Measurements from ENCODE around the gene BPIFB1.

The BPIFB1 gene

GRCh38 chr20:33239979-33240736, 42.9 kb upstream of the BPIFB1 start:
- ChIA-PET CTCF (no interaction called here), POLR2A (no interaction called here)
- no peaks in the 10 kb centered on the region for H3K4me1 ChIP-seq (ENCODE audit: control extremely low read depth in 1 of 4, control insufficient read depth in 4 of 4, insufficient read depth in 4 of 4, low read length in 3 of 4)
- no peak overlapping the region for H3K27ac ChIP-seq (ENCODE audit: insufficient read depth in 1 of 2, low read depth in 1 of 2, low read length in 2 of 2, poor library complexity in 1 of 2, severe bottlenecking in 2 of 2)
- no peaks in the 10 kb centered on the region for H3K9me3 ChIP-seq (ENCODE audit: control extremely low read depth in 1 of 5, control insufficient read depth in 4 of 5, insufficient read depth in 2 of 5, low read depth in 1 of 5, low read length in 4 of 5)
- peaks cover 0 to 14% (median 7%) of the 10 kb centered on the region in 5 experiments for H3K27me3 ChIP-seq (replicated peaks in 2 of 5; ENCODE audit: control insufficient read depth in 4 of 5, insufficient read depth in 5 of 5, low read length in 4 of 5)
- H3K4me3 ChIP-seq (ENCODE audit: control insufficient read depth in 1 of 7, extremely low read depth in 1 of 7, insufficient read depth in 4 of 7, low read depth in 2 of 7, low read length in 6 of 7), result no peak overlapping the region
- no peaks in the 10 kb centered on the region for H3K36me3 ChIP-seq (ENCODE audit: control insufficient read depth in 4 of 4, insufficient read depth in 4 of 4, low read length in 3 of 4)
- WGBS (ENCODE audit: insufficient coverage), result 89% methylated on average over 3 of the region's 4 CpGs
- DNase-seq, result no peak

DNA sequence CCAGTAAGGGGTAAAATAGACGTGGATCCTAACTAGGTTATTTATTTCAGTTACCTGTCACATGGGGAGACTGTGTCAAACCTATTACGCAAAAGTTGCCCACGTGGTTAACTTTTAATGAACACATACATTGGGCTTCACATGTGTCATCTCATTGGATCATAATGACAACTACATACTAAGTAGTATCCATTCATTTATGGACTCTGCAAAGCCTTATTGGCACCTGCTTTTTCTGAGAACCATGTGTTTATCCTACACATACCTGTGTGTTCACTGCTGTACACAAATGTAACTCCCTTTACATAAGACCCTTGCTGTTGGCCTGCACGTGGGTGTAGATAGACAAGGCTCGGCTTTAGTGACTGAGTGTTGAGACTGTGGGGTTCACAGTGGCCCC, 42.1 kb upstream of the BPIFB1 start:
- CTCF ChIA-PET, result no interaction called here

GRCh38 chr20:33242319-33243100, 40.5 kb upstream of the BPIFB1 start:
- no peak for DNase-seq
- Histone ChIP-seq H3K4me3 (ENCODE audit: control insufficient read depth in 1 of 7, extremely low read depth in 1 of 7, insufficient read depth in 4 of 7, low read depth in 2 of 7, low read length in 6 of 7) (no peak overlapping the region), H3K27ac (ENCODE audit: insufficient read depth in 1 of 2, low read depth in 1 of 2, low read length in 2 of 2, poor library complexity in 1 of 2, severe bottlenecking in 2 of 2) (no peak overlapping the region), H3K4me1 (ENCODE audit: control extremely low read depth in 1 of 4, control insufficient read depth in 4 of 4, insufficient read depth in 4 of 4, low read length in 3 of 4) (no peaks in the 10 kb centered on the region), H3K9me3 (ENCODE audit: control extremely low read depth in 1 of 5, control insufficient read depth in 4 of 5, insufficient read depth in 2 of 5, low read depth in 1 of 5, low read length in 4 of 5) (no peaks in the 10 kb centered on the region), H3K36me3 (ENCODE audit: control insufficient read depth in 4 of 4, insufficient read depth in 4 of 4, low read length in 3 of 4) (no peaks in the 10 kb centered on the region), H3K27me3 (replicated peaks in 2 of 5; ENCODE audit: control insufficient read depth in 4 of 5, insufficient read depth in 5 of 5, low read length in 4 of 5) (peaks cover 0 to 5% (median 2%) of the 10 kb centered on the region in 5 experiments)
- ChIA-PET POLR2A (no interaction called here), CTCF (no interaction called here)
- WGBS (ENCODE audit: insufficient coverage), result 86% methylated on average over 5 of the region's 7 CpGs

More for the DNA sequence above, 42.1 kb upstream of the BPIFB1 start:
- Histone ChIP-seq H3K9me3 (ENCODE audit: control extremely low read depth in 1 of 5, control insufficient read depth in 4 of 5, insufficient read depth in 2 of 5, low read depth in 1 of 5, low read length in 4 of 5) (no peaks in the 10 kb centered on the region), H3K36me3 (ENCODE audit: control insufficient read depth in 4 of 4, insufficient read depth in 4 of 4, low read length in 3 of 4) (no peaks in the 10 kb centered on the region), H3K27me3 (replicated peaks in 2 of 5; ENCODE audit: control insufficient read depth in 4 of 5, insufficient read depth in 5 of 5, low read length in 4 of 5) (peaks cover 0 to 12% (median 4%) of the 10 kb centered on the region in 5 experiments), H3K4me1 (ENCODE audit: control extremely low read depth in 1 of 4, control insufficient read depth in 4 of 4, insufficient read depth in 4 of 4, low read length in 3 of 4) (no peaks in the 10 kb centered on the region), H3K4me3 (ENCODE audit: control insufficient read depth in 1 of 7, extremely low read depth in 1 of 7, insufficient read depth in 4 of 7, low read depth in 2 of 7, low read length in 6 of 7) (no peak overlapping the region), H3K27ac (ENCODE audit: insufficient read depth in 1 of 2, low read depth in 1 of 2, low read length in 2 of 2, poor library complexity in 1 of 2, severe bottlenecking in 2 of 2) (no peak overlapping the region)
- no peak for DNase-seq
- POLR2A ChIA-PET, result no interaction called here
- 100% methylated on average over 1 of the region's 5 CpGs for WGBS (ENCODE audit: insufficient coverage)

DNA sequence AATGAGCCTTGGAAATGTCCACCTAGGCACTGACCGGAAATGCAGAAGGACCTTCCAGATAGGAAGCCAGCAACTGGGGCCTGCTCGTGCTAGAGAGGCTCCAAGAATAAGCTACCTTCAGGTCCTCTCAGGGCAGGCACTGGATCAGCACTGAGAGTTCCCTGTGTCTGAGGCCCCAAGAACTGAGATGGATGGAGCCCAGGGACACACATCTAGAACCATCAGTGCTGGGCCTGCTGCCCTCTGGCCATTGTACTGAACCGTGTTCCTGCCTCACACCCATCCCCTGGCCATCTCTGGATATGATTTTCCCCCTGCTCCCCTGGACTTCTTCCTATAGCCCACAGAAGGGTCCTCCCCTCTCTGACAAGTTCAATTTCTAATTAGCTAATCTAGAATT, 36.9 kb upstream of the BPIFB1 start:
- WGBS (ENCODE audit: insufficient coverage), result 81% methylated on average over 3 of the region's 3 CpGs
- CTCF ChIA-PET, result interaction anchor here (1.3 kb wide), 1 partner anchor 16 kb away, joined by 3 read pairs; no protein-coding TSS in a partner anchor
- H3K4me3 ChIP-seq (ENCODE audit: control insufficient read depth in 1 of 7, extremely low read depth in 1 of 7, insufficient read depth in 4 of 7, low read depth in 2 of 7, low read length in 6 of 7), result no peak overlapping the region
- H3K27ac ChIP-seq (ENCODE audit: insufficient read depth in 1 of 2, low read depth in 1 of 2, low read length in 2 of 2, poor library complexity in 1 of 2, severe bottlenecking in 2 of 2), result no peak overlapping the region
- no peaks in the 10 kb centered on the region for H3K36me3 ChIP-seq (ENCODE audit: control insufficient read depth in 4 of 4, insufficient read depth in 4 of 4, low read length in 3 of 4)
- H3K9me3 ChIP-seq (ENCODE audit: control extremely low read depth in 1 of 5, control insufficient read depth in 4 of 5, insufficient read depth in 2 of 5, low read depth in 1 of 5, low read length in 4 of 5), result no peaks in the 10 kb centered on the region
- POLR2A ChIA-PET, result no interaction called here
- no peak for DNase-seq
- peaks cover 0 to 5% (median 0%) of the 10 kb centered on the region in 5 experiments for H3K27me3 ChIP-seq (replicated peaks in 2 of 5; ENCODE audit: control insufficient read depth in 4 of 5, insufficient read depth in 5 of 5, low read length in 4 of 5)
- H3K4me1 ChIP-seq (ENCODE audit: control extremely low read depth in 1 of 4, control insufficient read depth in 4 of 4, insufficient read depth in 4 of 4, low read length in 3 of 4), result no peaks in the 10 kb centered on the region

- DNase-seq, result no peak
- POLR2A ChIA-PET, result no interaction called here
- WGBS (ENCODE audit: insufficient coverage), result 89% methylated on average over 1 of the region's 1 CpG
- Histone ChIP-seq H3K27ac (ENCODE audit: insufficient read depth in 1 of 2, low read depth in 1 of 2, low read length in 2 of 2, poor library complexity in 1 of 2, severe bottlenecking in 2 of 2) (no peak overlapping the region), H3K4me1 (ENCODE audit: control extremely low read depth in 1 of 4, control insufficient read depth in 4 of 4, insufficient read depth in 4 of 4, low read length in 3 of 4) (no peaks in the 10 kb centered on the region), H3K9me3 (ENCODE audit: control extremely low read depth in 1 of 5, control insufficient read depth in 4 of 5, insufficient read depth in 2 of 5, low read depth in 1 of 5, low read length in 4 of 5) (peaks cover 0 to 3% (median 0%) of the 10 kb centered on the region in 5 experiments), H3K36me3 (ENCODE audit: control insufficient read depth in 4 of 4, insufficient read depth in 4 of 4, low read length in 3 of 4) (no peaks in the 10 kb centered on the region), H3K27me3 (replicated peaks in 2 of 5; ENCODE audit: control insufficient read depth in 4 of 5, insufficient read depth in 5 of 5, low read length in 4 of 5) (peaks cover 0 to 5% (median 0%) of the 10 kb centered on the region in 5 experiments), H3K4me3 (ENCODE audit: control insufficient read depth in 1 of 7, extremely low read depth in 1 of 7, insufficient read depth in 4 of 7, low read depth in 2 of 7, low read length in 6 of 7) (no peak overlapping the region)
- CTCF ChIA-PET, result no interaction called here
These were observed 33.6 kb upstream of the BPIFB1 start for GRCh38 chr20:33249456-33249855.

GRCh38 chr20:33250666-33251065, 32.3 kb upstream of the BPIFB1 start:
- WGBS (ENCODE audit: insufficient coverage), result 40% methylated on average over 1 of the region's 2 CpGs
- DNase-seq, result no peak
- Histone ChIP-seq H3K27ac (ENCODE audit: insufficient read depth in 1 of 2, low read depth in 1 of 2, low read length in 2 of 2, poor library complexity in 1 of 2, severe bottlenecking in 2 of 2) (no peak overlapping the region), H3K9me3 (ENCODE audit: control extremely low read depth in 1 of 5, control insufficient read depth in 4 of 5, insufficient read depth in 2 of 5, low read depth in 1 of 5, low read length in 4 of 5) (peaks cover 0 to 3% (median 0%) of the 10 kb centered on the region in 5 experiments), H3K36me3 (ENCODE audit: control insufficient read depth in 4 of 4, insufficient read depth in 4 of 4, low read length in 3 of 4) (no peaks in the 10 kb centered on the region), H3K4me3 (ENCODE audit: control insufficient read depth in 1 of 7, extremely low read depth in 1 of 7, insufficient read depth in 4 of 7, low read depth in 2 of 7, low read length in 6 of 7) (no peak overlapping the region), H3K27me3 (replicated peaks in 2 of 5; ENCODE audit: control insufficient read depth in 4 of 5, insufficient read depth in 5 of 5, low read length in 4 of 5) (peaks cover 0 to 5% (median 0%) of the 10 kb centered on the region in 5 experiments), H3K4me1 (ENCODE audit: control extremely low read depth in 1 of 4, control insufficient read depth in 4 of 4, insufficient read depth in 4 of 4, low read length in 3 of 4) (no peaks in the 10 kb centered on the region)
- POLR2A ChIA-PET, result no interaction called here
- CTCF ChIA-PET, result no interaction called here

- POLR2A ChIA-PET, result no interaction called here
- CTCF ChIA-PET, result no interaction called here
- no peaks in the 10 kb centered on the region for H3K4me1 ChIP-seq (ENCODE audit: control extremely low read depth in 1 of 4, control insufficient read depth in 4 of 4, insufficient read depth in 4 of 4, low read length in 3 of 4)
- no peaks in the 10 kb centered on the region for H3K27me3 ChIP-seq (replicated peaks in 2 of 5; ENCODE audit: control insufficient read depth in 4 of 5, insufficient read depth in 5 of 5, low read length in 4 of 5)
- peaks cover 0 to 3% (median 2%) of the 10 kb centered on the region in 5 experiments for H3K9me3 ChIP-seq (ENCODE audit: control extremely low read depth in 1 of 5, control insufficient read depth in 4 of 5, insufficient read depth in 2 of 5, low read depth in 1 of 5, low read length in 4 of 5)
- H3K27ac ChIP-seq (ENCODE audit: insufficient read depth in 1 of 2, low read depth in 1 of 2, low read length in 2 of 2, poor library complexity in 1 of 2, severe bottlenecking in 2 of 2), result no peak overlapping the region
- H3K36me3 ChIP-seq (ENCODE audit: control insufficient read depth in 4 of 4, insufficient read depth in 4 of 4, low read length in 3 of 4), result no peaks in the 10 kb centered on the region
- no peak overlapping the region for H3K4me3 ChIP-seq (ENCODE audit: control insufficient read depth in 1 of 7, extremely low read depth in 1 of 7, insufficient read depth in 4 of 7, low read depth in 2 of 7, low read length in 6 of 7)
- no peak for DNase-seq
- 90% methylated on average over 3 of the region's 3 CpGs for WGBS (ENCODE audit: insufficient coverage)
These were observed 31.5 kb upstream of the BPIFB1 start for GRCh38 chr20:33251496-33251895.

All from common myeloid progenitor, CD34-positive (primary cell).